AG08396 (cell line): ENCODE measurements around the gene OPRM1.
"Not testable (repeated sequence)": the region's sequence is repeated elsewhere in the genome, so short reads cannot be mapped to it uniquely, and the experiment has no call there.

ENCODE experiments used
- DNase-seq: peaks from one replicate; pipeline ENCODE4 v3.0.0; 2012; ENCODE audit warnings: low spot score, mixed read lengths

OPRM1 gene

DNA sequence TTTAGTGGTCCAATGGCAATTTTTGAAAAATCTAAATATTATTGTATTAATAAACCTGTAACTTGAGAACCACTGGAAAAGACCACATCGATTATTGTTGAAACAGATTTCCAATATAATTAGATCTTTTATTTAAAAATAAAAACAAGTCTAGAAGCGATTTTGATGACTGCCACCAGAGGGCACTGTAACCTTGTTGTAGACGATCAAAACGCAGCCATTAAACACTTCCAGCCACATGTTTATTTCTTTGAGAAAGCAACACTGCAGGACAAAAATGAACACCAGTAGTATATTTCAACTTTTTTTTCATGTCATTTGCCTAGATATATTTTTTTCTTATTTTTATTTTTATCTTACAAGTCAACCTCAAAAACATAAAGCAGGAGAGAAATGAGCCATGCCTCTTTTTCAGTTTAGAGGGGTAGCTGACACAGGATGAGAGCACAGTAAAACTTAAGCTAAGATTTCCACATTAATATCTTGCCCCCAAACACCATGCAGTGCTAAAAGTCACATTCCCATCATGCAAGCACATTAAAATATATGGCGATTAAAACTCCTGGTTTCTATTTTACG is 115.4 kb downstream of the OPRM1 start:
- DNase-seq: peak; percentile 37

DNA sequence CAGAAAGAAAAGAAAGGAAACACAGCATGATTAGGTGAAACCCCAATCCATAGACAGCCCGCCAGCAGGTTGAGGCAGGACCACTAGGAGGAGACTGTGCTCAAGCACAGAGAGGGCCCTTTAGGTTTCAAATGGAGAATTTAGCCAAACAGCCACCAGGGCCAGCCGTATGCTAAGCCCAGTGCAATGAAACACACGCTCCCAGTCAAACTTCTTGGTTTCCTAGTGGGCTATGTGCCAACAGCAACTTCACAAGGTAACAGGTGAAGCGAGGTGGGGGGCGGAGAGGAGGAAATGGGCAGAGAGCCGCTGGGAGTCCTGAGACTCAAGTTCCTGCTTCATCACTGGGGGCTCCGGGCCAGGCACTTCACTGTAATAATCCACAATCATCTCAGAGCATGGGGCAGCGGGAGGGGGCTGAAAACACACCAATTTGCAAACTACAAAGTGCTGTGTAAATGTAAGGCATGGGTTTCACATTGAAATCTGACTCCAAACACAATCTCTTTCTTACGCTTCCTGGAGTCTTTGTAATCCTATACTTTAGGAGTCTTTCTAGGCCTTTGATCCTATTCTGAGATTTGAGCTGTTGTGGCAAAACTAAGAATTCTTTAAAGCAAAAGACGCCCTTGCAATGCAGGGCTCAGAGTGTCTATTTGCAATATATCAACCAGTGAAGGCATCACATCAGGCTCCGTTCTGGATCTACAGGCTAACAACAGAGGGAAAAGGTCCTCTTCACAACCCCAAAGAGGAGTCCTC is 117.3 kb downstream of the OPRM1 start:
- DNase-seq: peak; percentile 22

DNA sequence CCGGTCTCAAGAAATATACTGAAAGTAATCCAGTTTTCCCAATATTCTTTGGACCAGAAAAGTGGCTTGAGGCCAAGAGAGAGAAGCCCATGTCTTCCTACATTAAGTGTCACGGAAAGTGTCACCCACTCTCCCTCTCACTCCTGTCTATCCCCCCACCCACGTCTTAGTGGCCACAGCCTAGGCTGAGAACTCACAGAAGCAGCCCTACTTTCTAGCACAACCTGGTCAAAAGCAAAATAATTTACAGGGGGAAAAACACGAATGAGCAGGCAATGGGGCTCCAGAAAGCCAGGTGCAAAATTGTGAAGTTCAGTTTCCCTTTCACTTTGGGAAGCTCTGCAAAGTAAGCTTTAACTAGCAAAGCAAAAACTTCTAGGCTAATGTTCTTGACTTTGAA is 118.0 kb downstream of the OPRM1 start:
- no peak for DNase-seq

DNA sequence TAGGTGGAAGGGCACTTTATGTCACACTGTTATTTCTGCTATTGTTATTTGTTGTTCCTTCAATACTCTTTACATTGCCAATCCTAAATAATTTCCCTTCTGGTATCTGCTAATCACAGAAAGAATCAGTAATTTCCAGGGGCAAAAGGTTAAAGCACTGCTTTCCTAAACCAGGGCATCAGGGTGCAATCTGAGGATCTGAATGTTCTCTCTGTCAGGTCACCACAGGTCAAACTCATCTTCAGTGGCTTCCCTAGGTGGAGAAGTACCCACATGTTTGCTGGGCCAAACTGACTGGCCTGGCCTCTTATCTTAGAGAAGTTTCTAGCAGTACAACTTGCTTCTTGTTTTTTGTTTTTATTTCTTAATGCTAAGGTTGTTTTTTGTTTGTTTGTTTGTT is 118.7 kb downstream of the OPRM1 start:
- DNase-seq: no peak

DNA sequence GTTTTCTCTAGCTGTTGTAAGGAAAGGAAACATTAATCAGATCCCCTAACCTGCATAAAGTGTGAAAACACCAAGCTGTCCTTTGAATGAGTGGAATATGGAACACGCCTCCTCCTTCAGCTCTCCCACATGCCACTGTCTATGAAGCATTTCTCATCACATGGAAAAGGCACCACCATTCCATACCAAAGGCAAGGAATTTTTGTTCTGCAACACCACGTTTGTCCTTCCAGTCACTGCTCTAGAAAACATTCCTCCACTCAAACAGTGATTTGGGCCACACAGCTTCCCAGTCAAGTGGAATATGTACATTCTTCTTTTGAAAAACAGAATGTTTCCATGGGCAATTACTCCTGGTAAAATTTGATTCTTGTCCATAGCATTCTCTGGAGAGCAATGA is 120.1 kb downstream of the OPRM1 start:
- no peak for DNase-seq

DNA sequence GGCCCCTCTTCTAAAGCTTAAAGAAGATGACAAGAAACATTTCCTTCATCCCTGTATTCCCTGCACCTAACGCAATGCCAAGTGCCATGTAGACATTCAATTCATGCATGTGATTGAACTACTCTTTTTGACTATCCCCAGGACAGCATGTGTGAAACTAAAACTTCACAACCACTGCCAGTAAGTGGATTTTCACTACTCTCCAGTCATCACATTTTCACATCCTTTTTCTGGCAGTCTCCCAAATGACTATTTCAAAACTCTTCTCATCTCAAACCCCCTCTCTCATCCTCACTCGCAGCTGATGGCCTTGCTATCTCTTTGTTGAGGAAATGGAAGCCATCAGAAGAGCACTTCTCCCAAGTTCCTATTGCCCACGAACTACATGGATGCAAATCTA is 122.6 kb downstream of the OPRM1 start:
- no peak for DNase-seq

DNA sequence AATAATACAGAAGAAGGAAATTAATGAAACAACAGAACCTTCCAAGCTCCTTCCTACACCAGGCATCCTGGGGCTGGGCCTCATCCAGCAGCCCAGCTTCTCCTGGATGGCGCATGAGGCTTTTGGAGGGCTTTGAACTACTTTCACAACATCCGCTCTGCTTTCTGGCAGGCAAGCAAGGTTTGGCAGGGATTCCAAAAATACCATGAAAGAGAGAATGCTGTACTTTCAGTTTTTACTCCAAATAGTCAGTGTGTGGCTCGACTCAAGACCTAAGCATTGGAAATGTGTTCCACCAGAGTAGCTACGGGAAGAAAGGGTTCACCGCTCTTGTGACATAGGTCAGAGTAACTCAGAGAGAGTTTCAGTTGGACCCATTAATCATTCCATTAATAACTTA is 125.4 kb downstream of the OPRM1 start:
- peak; percentile 71 for DNase-seq

DNA sequence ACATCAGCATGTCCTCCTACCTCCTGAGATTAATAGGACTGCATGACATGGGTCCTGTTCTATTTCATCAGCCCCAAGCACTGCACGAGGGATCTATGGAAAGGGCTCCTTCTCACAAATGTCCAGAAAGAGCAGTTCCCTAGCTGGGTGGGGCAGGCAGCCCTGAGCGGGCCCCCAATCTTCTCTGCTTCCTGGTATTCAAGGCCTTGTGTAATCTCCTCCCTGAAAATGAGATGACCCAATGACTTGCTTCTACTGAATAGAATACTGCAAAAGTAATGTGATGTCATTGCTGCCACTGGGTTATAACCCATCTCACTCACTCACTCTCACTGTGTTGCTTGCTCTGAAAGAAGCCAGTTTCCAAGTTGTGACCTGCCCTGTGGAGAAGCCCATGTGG is 126.4 kb downstream of the OPRM1 start:
- DNase-seq: no peak

DNA sequence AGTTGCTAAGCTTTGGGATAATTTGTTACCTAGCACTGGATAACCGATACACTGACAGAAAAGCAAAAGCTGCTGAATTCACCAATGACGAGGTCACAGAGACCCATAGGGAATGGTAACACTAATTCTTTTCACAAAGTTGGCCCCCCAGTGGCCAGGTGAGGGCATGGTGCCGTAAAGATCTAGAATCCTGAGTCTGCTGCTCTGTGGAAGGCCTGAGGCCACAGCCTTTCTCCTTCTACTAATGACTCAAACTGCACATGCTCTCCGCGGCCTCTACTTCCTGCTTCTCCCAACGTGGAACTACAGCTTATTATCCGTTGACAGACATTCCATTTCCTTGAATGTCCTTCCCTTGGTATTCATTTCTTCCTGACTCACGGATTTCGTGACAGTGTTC is 127.1 kb downstream of the OPRM1 start:
- no peak for DNase-seq

DNA sequence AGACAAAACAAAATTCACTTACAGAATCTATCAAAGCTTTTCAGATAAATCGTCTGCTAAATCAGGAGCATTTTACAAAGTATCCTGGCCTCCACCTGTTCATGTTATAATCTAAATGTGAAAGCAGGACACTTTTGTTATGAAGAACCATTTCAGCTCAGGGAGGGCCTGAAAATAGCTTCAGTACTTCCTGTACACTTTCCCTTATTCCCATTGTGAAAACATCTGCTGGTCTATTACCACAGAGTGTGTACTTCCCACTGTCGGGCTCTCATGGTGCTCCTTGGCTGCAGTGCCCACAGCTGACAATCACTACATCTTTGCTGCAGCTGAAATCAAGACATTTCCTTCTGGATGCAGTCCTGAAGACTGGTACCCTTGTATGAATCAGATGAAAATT is 128.1 kb downstream of the OPRM1 start:
- no peak for DNase-seq

DNA sequence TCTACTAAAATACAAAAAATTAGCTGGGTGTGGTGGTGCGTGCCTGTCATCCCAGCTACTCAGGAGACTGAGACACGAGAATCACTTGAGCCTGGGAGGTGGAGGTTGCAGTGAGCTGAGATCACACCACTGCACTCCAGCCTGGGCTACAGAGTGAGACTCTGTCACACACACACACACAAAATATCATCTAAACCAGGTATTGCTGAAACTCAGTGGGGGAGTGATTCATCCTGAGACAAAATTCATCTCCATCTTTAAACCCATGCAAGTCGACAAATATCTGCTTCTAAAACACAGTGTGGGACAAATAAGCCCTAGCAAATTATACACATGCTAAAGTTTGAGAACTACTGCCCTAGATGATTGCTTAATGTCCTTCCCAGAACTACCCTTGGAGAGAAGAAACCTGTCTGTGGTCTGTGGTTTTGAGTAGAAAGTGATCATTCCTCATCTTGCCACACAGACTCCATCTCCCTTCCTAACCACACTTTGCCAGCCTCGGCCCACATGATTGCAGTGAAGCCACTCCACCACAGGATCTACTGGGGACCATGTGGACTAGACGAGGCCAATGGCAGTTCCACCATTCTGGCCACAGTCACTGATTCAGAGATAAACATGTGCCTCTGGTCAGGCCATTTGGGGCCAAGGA is 130.3 kb downstream of the OPRM1 start:
- DNase-seq: no peak

DNA sequence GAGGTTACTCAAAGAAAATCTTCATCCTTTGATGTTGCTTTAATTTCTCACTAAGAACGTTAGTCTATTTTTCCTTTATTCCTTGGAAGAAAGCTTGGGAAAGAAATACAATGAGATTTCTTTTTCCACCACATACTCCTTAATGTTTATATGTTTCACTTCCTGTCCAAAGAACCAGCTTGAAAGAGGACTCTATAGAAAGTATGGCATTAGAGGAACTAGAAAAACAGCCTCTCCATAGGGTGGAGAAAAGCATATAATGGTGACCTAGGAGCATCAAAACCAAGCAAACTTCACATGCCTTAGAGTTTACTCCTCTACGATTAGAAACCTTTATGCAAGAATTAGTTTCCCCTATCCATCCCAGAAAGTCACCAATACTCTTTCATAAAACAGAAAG is 131.1 kb downstream of the OPRM1 start:
- no peak for DNase-seq

DNA sequence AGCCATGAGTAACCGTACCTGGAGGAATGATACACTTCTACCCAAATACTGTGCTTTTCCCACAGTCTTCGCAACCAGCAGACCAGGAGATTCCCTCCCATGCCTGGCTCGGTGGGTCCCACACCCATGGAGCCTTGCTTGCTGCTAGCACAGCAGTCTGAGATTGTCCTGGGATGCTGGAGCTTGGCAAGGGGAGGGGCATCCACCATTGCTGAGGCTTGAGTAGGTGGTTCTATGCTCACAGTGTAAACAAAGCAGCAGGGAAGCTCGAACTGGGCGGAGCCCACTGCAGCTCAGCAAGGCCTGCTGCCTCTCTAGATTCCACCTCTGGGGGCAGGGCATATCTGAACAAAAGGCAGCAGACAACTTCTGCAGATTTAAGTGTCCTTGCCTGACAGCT is 133.4 kb downstream of the OPRM1 start:
- not testable (repeated sequence) for DNase-seq

DNA sequence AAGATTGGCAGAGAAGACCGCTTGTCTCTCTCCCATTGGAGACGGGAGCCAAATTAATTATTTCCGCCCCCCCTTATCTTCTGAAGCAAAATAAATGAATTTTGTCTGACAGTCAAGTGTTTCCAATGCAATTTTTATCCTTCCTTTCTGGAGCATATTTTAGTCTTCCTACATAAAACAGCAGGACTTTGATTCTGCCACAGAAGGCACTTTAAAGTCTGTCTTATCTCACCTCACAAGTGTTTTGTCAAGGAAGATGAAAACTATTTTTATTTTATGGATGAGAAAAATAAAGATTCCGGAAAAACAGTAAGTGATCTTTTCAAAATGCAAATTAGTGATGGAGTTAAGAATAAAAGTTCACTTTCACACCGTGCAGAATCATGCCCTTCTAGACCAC is 140.4 kb downstream of the OPRM1 start:
- no peak for DNase-seq

DNA sequence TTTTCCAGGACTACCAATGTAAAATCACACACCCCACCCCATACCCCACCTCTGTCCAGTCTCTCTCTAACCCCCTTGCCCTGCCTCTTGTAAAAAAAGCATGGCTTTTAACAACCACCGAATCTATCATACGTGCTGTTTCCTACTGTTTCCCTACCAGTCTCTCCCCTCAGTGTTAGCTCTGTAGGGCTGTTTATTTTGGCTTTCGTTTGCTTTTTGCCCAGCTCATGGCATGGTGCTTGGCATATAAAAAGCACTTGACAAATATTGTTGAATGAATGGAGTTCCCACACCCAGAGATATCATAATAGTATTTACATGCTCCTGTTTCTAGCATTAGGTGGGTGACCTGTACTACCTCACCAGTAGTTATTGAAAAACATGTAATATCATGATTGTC is 148.2 kb downstream of the OPRM1 start:
- no peak for DNase-seq

DNA sequence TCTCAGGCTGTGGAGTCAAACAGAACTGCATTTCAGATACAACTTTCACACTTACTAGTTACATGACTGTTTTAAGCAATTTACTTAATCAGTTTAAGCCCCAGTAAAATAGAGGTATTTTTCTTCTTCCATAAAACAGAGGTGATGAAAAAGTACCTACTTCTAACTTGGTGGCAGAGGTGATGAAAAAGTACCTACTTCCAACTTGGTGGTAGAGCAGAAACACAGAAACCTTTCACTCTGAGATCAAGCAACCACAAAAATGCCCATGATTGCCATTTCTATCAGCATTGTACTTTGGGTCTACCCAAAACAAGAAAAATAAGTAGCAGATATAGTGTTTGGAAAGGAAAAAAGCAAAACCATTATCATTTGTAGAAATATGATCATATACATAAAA is 148.7 kb downstream of the OPRM1 start:
- DNase-seq: no peak

DNA sequence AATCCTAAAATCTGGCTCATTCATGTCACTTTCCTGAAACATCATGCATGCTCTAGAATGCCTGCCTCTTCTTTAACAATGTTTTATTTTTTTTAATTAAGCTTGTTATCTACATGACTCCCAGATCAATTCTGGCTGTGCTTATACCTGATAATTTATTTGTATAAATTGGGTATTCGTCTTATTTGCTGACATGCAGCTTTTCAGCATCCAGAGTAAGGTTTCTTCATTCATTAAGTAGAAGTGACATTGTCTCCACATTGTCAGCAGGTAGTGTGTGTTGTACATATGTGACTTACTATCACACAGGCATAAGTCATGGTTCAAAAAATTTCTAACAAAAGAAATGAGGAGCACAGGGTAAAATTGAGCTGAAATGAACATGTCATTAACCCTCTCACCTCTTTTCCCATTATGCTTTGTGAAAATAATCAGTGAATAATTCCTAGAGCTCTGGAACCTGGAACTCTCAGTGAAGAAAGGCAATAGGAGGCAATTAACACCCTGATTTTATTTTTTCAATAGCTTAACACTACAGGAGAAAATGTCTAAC is 157.4 kb downstream of the OPRM1 start:
- DNase-seq: no peak

DNA sequence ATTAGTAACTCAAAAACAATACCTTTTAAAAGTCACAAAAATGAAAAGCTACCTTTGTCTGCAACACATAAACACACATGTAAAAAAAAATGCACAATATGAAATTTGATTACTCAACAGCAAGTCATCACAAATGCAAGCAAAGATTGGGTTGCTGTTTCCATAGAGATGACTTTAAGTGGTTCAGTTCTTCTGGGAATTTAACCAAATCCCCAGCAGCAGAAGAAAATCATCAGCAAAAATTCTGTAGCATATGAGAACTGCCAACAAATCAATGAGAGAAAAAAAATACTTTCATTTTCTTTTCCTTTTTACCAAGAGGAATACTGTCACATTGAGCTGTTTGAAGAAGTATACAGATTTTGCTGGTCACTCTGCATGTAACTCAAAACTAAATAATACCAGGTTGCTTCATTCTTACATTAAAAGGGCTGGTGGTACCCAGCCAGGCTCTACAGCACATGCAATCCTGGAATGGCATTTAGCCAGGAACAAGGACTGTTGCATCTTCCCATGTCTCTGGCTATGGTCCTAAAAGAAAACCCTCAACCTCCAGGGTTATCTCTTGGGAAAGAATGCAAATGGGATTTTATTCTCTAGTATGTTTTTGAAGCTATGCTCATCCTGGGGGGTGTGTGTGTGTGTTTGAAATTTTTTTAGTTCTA is 158.3 kb downstream of the OPRM1 start:
- peak; percentile 53 for DNase-seq

DNA sequence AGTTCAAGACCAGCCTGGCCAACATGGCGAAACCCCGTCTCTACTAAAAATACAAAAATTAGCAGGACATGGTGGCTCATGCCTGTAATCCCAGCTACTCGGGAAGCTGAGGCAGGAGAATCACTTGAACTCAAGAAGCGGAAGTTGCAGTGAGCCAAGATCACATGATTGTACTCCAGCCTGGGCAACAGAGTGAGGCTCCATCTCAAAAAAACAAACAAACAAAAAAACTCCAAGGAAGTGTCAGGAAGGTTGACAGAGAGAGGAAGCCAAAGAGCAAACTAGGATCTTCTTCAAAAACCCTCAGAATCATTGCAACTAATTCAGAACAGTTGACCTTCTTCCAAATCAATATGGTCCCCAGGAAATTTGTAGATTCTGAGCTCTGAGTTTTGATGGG is 162.6 kb downstream of the OPRM1 start:
- DNase-seq: not testable (repeated sequence)

DNA sequence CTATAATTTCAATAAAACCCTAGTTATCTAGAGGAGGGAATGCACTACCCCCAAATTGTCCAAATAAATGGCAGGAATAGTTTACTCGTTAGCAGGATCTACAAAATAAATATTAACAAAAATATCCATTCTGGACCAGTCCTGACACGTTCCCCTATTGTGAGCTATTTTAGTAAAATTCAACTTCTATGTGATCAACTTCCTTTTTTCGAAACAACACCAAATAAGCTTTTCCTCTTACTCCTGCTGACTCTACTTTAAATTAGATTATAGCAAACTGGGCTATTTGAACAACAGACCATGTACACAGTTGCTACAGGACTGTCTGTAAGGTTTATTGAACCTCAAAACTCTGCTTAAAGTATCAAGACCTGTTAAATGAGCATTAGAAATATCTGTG is 163.3 kb downstream of the OPRM1 start:
- DNase-seq: no peak

DNA sequence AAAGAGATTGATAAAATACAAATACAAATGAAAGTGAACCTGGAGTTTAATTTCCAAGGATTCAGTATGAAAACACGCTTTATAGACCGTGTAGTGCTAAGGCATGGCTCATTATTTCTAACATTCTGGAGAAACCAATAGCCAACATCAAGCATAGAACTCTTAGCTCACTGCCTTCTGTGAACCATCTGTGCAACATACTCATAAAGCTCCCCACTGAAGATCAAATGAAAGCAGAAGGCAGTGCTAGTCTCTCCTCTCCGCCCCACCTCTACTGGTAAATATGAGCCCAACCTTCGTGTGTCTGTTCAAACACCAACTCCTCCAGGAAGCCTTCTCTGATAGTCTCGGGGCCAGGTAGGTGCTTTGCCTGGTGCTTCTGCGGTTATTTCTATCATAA is 163.9 kb downstream of the OPRM1 start:
- DNase-seq: no peak

DNA sequence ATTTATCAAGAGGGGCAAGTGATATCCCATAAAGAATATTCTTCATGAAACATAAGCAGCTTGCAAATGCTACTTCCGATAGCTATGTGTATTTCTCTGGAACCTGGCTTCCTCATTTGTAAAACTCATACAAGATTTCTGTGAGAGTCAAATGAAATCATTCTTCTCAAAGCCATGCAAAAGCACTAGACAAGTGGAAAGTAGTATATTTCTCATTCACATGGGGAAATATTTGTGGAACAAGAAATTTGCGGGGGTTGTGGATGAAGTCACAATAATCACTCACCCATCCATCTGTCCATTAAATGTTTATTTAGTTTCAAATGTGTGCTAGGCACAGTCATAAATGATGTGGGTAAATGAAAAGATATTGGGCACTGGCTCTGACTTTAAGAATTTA is 167.1 kb downstream of the OPRM1 start:
- DNase-seq: no peak

DNA sequence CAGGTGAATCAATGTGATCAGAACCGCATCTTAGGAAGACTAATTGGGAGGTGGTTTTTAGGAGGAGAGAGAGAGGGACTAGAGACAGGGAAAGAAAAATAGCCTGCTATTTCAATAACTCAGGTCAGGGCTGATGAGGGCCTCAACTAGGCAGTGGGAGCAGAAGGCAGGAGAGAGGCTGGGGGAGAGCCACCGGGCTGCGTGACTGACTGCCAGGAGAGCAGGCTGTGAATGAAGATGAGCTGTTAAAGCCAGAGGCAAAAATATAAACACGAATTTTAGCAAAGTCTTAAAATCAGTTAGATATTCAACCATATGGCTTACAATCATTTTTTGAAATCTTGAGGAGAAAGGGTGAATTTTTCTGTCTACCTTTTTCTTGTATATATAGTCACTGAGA is 168.0 kb downstream of the OPRM1 start:
- DNase-seq: no peak
